Amygdala (tissue), 56 donors: ENCODE data around the gene ADCY6.
A peak's percentile ranks its signal among the peaks of the same experiment; 100 is the strongest.

Experiments used
- DNase-seq, 56 donors: peaks; one replicate each; lab custom pipeline; 2025; lab: John Stamatoyannopoulos, UW

The ADCY6 gene

GRCh38 chr12:48816143-48816854 lies 27.4 kb upstream of the ADCY6 start:
- no peak for DNase-seq

- DNase-seq: peak in 45 of 56 donors; percentile 10 to 71 (median 48)
Observed at GRCh38 chr12:48815126-48816110, 26.5 kb upstream of the ADCY6 start.

- peak in 39 of 56 donors; percentile 1 to 75 (median 47) for DNase-seq
Observed at GRCh38 chr12:48814262-48815125, 25.6 kb upstream of the ADCY6 start.

- no peak for DNase-seq
Observed at GRCh38 chr12:48813465-48814261, 24.8 kb upstream of the ADCY6 start.

- no peak for DNase-seq
Observed at GRCh38 chr12:48812389-48812788, 23.5 kb upstream of the ADCY6 start.

- no peak for DNase-seq
Observed at GRCh38 chr12:48811437-48812090, 22.7 kb upstream of the ADCY6 start.

- no peak for DNase-seq
Observed at GRCh38 chr12:48810903-48811431, 22.1 kb upstream of the ADCY6 start.

- DNase-seq: no peak
Observed at GRCh38 chr12:48807981-48808380, 19.1 kb upstream of the ADCY6 start.

- no peak for DNase-seq
Observed at GRCh38 chr12:48803675-48804074, 14.8 kb upstream of the ADCY6 start.

- no peak for DNase-seq
Observed at GRCh38 chr12:48800971-48801370, 12.1 kb upstream of the ADCY6 start.

- no peak for DNase-seq
Observed at GRCh38 chr12:48800457-48800856, 11.6 kb upstream of the ADCY6 start.

- DNase-seq: no peak
Observed at GRCh38 chr12:48796976-48797375, 8.1 kb upstream of the ADCY6 start.

GRCh38 chr12:48795550-48796455 lies 6.9 kb upstream of the ADCY6 start:
- DNase-seq: peak in 41 of 56 donors; percentile 5 to 88 (median 49)

GRCh38 chr12:48794870-48795269 lies 6.0 kb upstream of the ADCY6 start:
- no peak for DNase-seq

GRCh38 chr12:48793696-48794095 lies 4.8 kb upstream of the ADCY6 start:
- no peak for DNase-seq

- DNase-seq: no peak
Observed at GRCh38 chr12:48789858-48790326, 1.0 kb upstream of the ADCY6 start.

GRCh38 chr12:48788524-48788853 lies 400 bp downstream of the ADCY6 start:
- DNase-seq: peak in 2 of 56 donors; percentile 22 to 33
